Measurements from ENCODE around the gene MYO7B. TPM values are rescaled to one million over a fixed set of nuclear protein-coding genes. Genes with fewer than 3 reads are reported as not detected.

Gene MYO7B
- total and polyA plus RNA-seq, 4 donors, result 0.51 to 4.7 (median 1.9) TPM

GRCh38 chr2:127614246-127614645, 78.8 kb downstream of the MYO7B start:
- H3K4me1 ChIP-seq (ENCODE audit: control insufficient read depth in 5 of 5, insufficient read depth in 5 of 5, low read length in 5 of 5), result no peaks in the 10 kb centered on the region
- ATAC-seq (ENCODE audit: insufficient read depth, low FRiP score) (no peak), DNase-seq (no peak)
- no peak for TF ChIP-seq CTCF (IDR thresholded peaks at IDR 0.05; ENCODE audit: control extremely low read depth, extremely low read depth)
- H3K9me3 ChIP-seq (ENCODE audit: control insufficient read depth in 4 of 4, insufficient read depth in 3 of 4, low read length in 3 of 4), result peaks cover 0 to 29% (median 4%) of the 10 kb centered on the region in 4 donors
- H3K27me3 ChIP-seq (ENCODE audit: control insufficient read depth in 3 of 3, insufficient read depth in 3 of 3, low read length in 2 of 3), result no peaks in the 10 kb centered on the region
- no peak overlapping the region for H3K4me3 ChIP-seq
- no peaks in the 10 kb centered on the region for H3K36me3 ChIP-seq (ENCODE audit: control insufficient read depth in 4 of 4, insufficient read depth in 4 of 4, low read length in 4 of 4)
- H3K9ac ChIP-seq (ENCODE audit: insufficient read depth in 1 of 2, low read length in 2 of 2), result no peak overlapping the region
- 95 to 100% methylated on average over 2 of the region's 2 CpGs for WGBS, 2 donors
- no peak overlapping the region for H3K27ac ChIP-seq (ENCODE audit: low read depth in 1 of 2, low read length in 1 of 2)

GRCh38 chr2:127614731-127615130, 79.2 kb downstream of the MYO7B start:
- no peak overlapping the region for H3K9ac ChIP-seq (ENCODE audit: insufficient read depth in 1 of 2, low read length in 2 of 2)
- DNase-seq (no peak), ATAC-seq (ENCODE audit: insufficient read depth, low FRiP score) (no peak)
- peaks cover 0 to 29% (median 4%) of the 10 kb centered on the region in 4 donors for H3K9me3 ChIP-seq (ENCODE audit: control insufficient read depth in 4 of 4, insufficient read depth in 3 of 4, low read length in 3 of 4)
- no peaks in the 10 kb centered on the region for H3K27me3 ChIP-seq (ENCODE audit: control insufficient read depth in 3 of 3, insufficient read depth in 3 of 3, low read length in 2 of 3)
- H3K27ac ChIP-seq (ENCODE audit: low read depth in 1 of 2, low read length in 1 of 2), result no peak overlapping the region
- WGBS, 2 donors, result 81 to 89% methylated on average over 3 of the region's 3 CpGs
- no peaks in the 10 kb centered on the region for H3K4me1 ChIP-seq (ENCODE audit: control insufficient read depth in 5 of 5, insufficient read depth in 5 of 5, low read length in 5 of 5)
- no peak overlapping the region for H3K4me3 ChIP-seq
- TF ChIP-seq CTCF (IDR thresholded peaks at IDR 0.05; ENCODE audit: control extremely low read depth, extremely low read depth), result no peak
- no peaks in the 10 kb centered on the region for H3K36me3 ChIP-seq (ENCODE audit: control insufficient read depth in 4 of 4, insufficient read depth in 4 of 4, low read length in 4 of 4)

GRCh38 chr2:127615511-127616166, 80.2 kb downstream of the MYO7B start:
- WGBS, 2 donors, result 53 to 64% methylated on average over 18 of the region's 18 CpGs
- Histone ChIP-seq H3K9ac (ENCODE audit: insufficient read depth in 1 of 2, low read length in 2 of 2) (no peak overlapping the region), H3K4me3 (no peak overlapping the region), H3K27me3 (ENCODE audit: control insufficient read depth in 3 of 3, insufficient read depth in 3 of 3, low read length in 2 of 3) (no peaks in the 10 kb centered on the region), H3K9me3 (ENCODE audit: control insufficient read depth in 4 of 4, insufficient read depth in 3 of 4, low read length in 3 of 4) (peaks cover 0 to 29% (median 4%) of the 10 kb centered on the region in 4 donors), H3K36me3 (ENCODE audit: control insufficient read depth in 4 of 4, insufficient read depth in 4 of 4, low read length in 4 of 4) (no peaks in the 10 kb centered on the region), H3K27ac (ENCODE audit: low read depth in 1 of 2, low read length in 1 of 2) (no peak overlapping the region), H3K4me1 (ENCODE audit: control insufficient read depth in 5 of 5, insufficient read depth in 5 of 5, low read length in 5 of 5) (no peaks in the 10 kb centered on the region)
- DNase-seq (no peak), ATAC-seq (ENCODE audit: insufficient read depth, low FRiP score) (no peak)
- TF ChIP-seq CTCF (IDR thresholded peaks at IDR 0.05; ENCODE audit: control extremely low read depth, extremely low read depth), result no peak
